Progenitor cell of endocrine pancreas (in vitro differentiated cells): ENCODE data around the gene SLMAP. TPM values are rescaled to one million over a fixed set of nuclear protein-coding genes. Genes with fewer than 3 reads are reported as not detected.

Experiments
- DNase-seq: peaks from one replicate; pipeline ENCODE4 v3.0.0; 2021; ENCODE audit warnings: low spot score; ENCODE audit not compliant: unreplicated experiment
- H3K27ac Mint-ChIP-seq: 2 replicates; pipeline ENCODE4 v1.8.0; 2021; ENCODE audit warnings: mild to moderate bottlenecking, moderate library complexity, mixed read lengths
- H3K27me3 Mint-ChIP-seq: 2 replicates; pipeline ENCODE4 v1.8.0; 2021; ENCODE audit warnings: mixed read lengths
- H3K36me3 Mint-ChIP-seq: 2 replicates; pipeline ENCODE4 v1.8.0; 2022; ENCODE audit warnings: mixed read lengths; ENCODE audit not compliant: insufficient read depth
- H3K4me1 Mint-ChIP-seq: 2 replicates; pipeline ENCODE4 v1.8.0; 2021; ENCODE audit warnings: low read depth, mixed read lengths
- H3K4me3 Mint-ChIP-seq: 2 replicates; pipeline ENCODE4 v1.8.0; 2021; ENCODE audit warnings: low read depth, mild to moderate bottlenecking, moderate library complexity, mixed read lengths
- H3K9me3 Mint-ChIP-seq: 2 replicates; pipeline ENCODE4 v1.8.0; 2021; ENCODE audit warnings: low read depth, mixed read lengths
- total RNA-seq: library from RNA; stranded (reverse); gene quantifications from 2 replicates; pipeline ENCODE4 v1.2.1, GENCODE V29; 2021
- TF ChIP-seq, protein P1 (sequence below): fragments of 200-600 bp; sonication (generic); IDR thresholded peaks from one replicate; pipeline ENCODE4 v1.5.0; 2021; ENCODE audit warnings: antibody characterized with exemption, mild to moderate bottlenecking; ENCODE audit not compliant: unreplicated experiment

SLMAP gene
- total RNA-seq, 1 donor from 2014 or later: 65.8 TPM

DNA sequence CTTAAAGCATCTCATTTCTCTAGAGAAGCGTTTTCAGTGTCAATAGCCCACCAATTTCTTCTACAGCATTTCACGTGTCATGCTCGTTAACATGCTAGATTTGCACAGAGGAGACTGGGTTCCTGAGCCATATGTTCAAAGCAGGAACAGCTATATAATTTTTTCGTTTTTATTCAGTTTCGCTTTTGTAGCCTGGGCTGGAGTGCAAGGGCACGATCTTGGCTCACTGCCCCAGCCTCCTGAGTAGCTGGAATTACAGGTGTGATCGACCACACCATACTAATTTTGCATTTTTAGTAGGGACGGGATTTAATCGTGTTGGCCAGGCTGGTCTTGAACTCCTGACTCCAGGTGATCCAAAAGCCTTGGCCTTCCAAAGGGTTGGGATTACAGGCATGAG is 6.6 kb upstream of the SLMAP start:
- H3K27ac Mint-ChIP-seq: no peak overlapping the region
- H3K9me3 Mint-ChIP-seq: no peaks in the 10 kb centered on the region
- TF ChIP-seq, protein P1, sequence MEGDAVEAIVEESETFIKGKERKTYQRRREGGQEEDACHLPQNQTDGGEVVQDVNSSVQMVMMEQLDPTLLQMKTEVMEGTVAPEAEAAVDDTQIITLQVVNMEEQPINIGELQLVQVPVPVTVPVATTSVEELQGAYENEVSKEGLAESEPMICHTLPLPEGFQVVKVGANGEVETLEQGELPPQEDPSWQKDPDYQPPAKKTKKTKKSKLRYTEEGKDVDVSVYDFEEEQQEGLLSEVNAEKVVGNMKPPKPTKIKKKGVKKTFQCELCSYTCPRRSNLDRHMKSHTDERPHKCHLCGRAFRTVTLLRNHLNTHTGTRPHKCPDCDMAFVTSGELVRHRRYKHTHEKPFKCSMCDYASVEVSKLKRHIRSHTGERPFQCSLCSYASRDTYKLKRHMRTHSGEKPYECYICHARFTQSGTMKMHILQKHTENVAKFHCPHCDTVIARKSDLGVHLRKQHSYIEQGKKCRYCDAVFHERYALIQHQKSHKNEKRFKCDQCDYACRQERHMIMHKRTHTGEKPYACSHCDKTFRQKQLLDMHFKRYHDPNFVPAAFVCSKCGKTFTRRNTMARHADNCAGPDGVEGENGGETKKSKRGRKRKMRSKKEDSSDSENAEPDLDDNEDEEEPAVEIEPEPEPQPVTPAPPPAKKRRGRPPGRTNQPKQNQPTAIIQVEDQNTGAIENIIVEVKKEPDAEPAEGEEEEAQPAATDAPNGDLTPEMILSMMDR: no peak
- H3K36me3 Mint-ChIP-seq: no peaks in the 10 kb centered on the region
- no peaks in the 10 kb centered on the region for H3K4me1 Mint-ChIP-seq
- no peak for DNase-seq
- no peak overlapping the region for H3K4me3 Mint-ChIP-seq
- no peaks in the 10 kb centered on the region for H3K27me3 Mint-ChIP-seq

DNA sequence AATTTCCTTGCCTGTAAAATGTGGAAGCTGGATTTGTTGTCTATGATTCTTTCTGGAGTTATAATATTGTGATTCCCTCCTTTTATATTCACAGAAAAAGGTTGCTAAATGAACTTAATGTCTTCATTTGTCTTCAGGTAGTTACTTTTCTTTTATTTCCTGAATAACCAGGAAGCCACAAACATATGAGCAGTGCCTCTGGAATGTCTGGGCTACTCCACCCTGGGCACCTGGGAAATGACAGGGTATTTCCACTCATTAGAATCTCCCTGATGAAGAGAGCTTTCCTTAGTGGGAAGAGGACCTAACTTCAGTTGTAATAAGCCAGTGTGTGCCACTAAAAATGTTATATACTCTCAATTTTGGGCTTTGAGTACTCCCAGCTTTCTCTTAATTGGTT is 3.8 kb upstream of the SLMAP start:
- H3K27ac Mint-ChIP-seq: no peak overlapping the region
- no peaks in the 10 kb centered on the region for H3K27me3 Mint-ChIP-seq
- TF ChIP-seq, protein P1: no peak
- H3K4me1 Mint-ChIP-seq: peaks cover 5% of the 10 kb centered on the region
- DNase-seq: no peak
- no peaks in the 10 kb centered on the region for H3K9me3 Mint-ChIP-seq
- H3K36me3 Mint-ChIP-seq: no peaks in the 10 kb centered on the region
- no peak overlapping the region for H3K4me3 Mint-ChIP-seq

DNA sequence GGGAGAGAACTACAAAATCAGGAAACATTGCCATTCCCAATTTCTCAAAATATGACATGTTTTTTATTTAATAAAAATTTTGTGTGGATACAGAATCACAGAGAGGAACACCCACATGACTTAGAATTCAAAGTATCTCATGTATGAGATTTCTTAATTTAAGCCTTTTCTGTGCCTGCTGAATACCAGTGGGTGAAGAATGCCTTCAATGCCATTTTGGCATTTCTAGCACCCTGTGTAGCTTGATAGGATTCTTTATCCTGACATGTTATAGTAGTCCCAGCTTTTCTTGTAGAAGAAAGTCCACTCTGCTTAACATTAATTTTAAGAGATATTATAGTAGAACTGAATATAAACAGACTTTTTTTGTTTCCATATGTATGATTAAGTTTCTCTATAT is 3.1 kb upstream of the SLMAP start:
- Mint-ChIP-seq H3K27me3 (no peaks in the 10 kb centered on the region), H3K4me1 (peaks cover 12% of the 10 kb centered on the region), H3K4me3 (no peak overlapping the region), H3K27ac (no peak overlapping the region), H3K9me3 (no peaks in the 10 kb centered on the region), H3K36me3 (no peaks in the 10 kb centered on the region)
- no peak for DNase-seq
- TF ChIP-seq, protein P1: no peak

DNA sequence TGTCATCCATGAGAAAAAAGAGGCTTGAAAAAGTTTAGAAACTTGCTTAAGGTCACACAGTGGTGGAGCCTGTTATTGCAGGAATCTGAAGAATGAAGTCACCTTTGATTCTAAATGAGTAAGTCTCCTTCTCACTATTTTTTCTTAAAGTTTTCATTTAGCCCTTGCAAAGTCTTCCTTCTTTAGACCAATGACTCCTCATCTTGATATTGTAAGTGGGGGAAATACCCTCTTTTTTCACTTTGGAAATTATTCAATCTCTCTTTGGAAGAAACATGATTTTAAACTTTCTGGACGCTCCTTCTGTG is 787 bp upstream of the SLMAP start:
- peak overlapping the region; percentile 97 for H3K27ac Mint-ChIP-seq
- H3K36me3 Mint-ChIP-seq: peaks cover 4% of the 10 kb centered on the region
- peaks cover 23% of the 10 kb centered on the region for H3K4me1 Mint-ChIP-seq
- H3K27me3 Mint-ChIP-seq: no peaks in the 10 kb centered on the region
- peak overlapping the region; percentile 94 for H3K4me3 Mint-ChIP-seq
- H3K9me3 Mint-ChIP-seq: no peaks in the 10 kb centered on the region
- TF ChIP-seq, protein P1: peak; percentile 39
- DNase-seq: no peak

DNA sequence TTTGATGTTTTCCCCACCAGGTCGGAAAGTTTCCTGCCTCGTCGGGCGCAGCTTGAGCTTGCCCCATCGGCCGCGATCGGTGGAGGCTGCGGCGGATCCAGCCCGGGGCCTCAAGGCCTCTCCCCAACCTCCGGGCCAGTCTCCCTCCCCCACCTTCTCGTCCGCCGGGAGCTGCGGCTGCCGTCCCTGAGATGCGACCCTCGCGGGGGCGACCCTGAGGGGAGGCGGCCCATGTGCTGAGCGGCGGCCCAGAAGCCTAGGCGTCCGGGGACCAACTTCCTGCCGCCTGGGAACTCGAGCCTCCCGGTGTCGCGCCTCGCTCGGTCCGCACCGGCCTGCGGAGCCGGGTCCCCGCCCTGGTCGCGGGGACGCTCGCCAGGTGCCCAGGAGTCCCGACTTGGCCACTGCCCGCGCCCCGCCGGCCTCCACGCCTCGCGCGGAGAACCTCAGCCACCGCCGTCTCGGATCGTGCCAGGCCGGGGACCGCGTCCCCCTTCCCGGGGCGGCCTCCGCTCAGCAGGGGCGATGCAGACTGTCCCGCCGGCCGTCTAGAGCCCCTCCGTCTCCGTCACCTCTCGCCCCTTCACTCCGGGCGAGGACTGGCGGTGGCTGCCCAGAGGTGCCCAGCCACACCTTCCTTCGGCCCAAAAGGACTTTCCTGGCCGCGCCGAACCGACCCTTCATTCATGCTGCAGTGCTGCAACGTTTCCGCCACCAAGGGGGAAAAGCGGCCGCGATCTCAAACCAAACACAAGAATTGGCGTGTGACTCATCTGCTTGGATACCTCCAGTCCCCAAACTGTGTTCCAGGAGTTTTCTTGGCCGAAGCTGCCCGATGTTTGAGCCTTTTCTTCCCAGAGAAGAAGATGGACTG is 656 bp downstream of the SLMAP start:
- peak overlapping the region; percentile 94 for H3K4me3 Mint-ChIP-seq
- DNase-seq: peak; percentile 30
- H3K36me3 Mint-ChIP-seq: peaks cover 5% of the 10 kb centered on the region
- H3K27ac Mint-ChIP-seq: peak overlapping the region; percentile 97
- H3K4me1 Mint-ChIP-seq: peaks cover 23% of the 10 kb centered on the region
- no peaks in the 10 kb centered on the region for H3K9me3 Mint-ChIP-seq
- no peaks in the 10 kb centered on the region for H3K27me3 Mint-ChIP-seq
- TF ChIP-seq, protein P1: no peak
